B cell (primary cell): ENCODE measurements around the gene CHD1.

ENCODE experiments used
- EZH2 ChIP-seq: IDR thresholded peaks from 2 replicates; pipeline ENCODE4 v1.6.1; 2012; ENCODE audit warnings: borderline replicate concordance, low read depth, mild to moderate bottlenecking, moderate library complexity, low read length; ENCODE audit not compliant: insufficient read depth, poor library complexity, severe bottlenecking
- TF ChIP-seq, protein P1 (sequence below): fragments of 200-600 bp; IDR thresholded peaks from one replicate; pipeline ENCODE4 v1.8.0; 2022; ENCODE audit warnings: antibody characterized with exemption, mild to moderate bottlenecking

DNA sequence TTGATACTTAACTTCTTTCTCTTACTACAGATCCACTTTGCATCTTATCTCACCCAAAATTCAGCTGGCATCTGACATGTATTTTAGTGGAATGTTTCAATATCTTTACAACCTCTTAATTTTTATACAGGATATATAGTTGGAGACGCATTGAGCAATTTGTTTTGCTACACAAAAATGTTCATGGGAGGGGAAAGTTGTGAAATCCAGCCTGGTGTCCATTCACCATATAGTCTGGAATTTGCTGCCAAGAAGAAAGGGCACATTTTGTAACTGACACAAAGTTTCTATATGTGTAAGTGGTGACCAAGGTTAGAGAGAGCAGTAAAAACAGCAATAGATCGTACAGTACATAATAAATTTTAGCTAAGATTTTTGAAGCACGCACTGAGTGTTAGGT is 14.0 kb upstream of the CHD1 start:
- TF ChIP-seq, protein P1, sequence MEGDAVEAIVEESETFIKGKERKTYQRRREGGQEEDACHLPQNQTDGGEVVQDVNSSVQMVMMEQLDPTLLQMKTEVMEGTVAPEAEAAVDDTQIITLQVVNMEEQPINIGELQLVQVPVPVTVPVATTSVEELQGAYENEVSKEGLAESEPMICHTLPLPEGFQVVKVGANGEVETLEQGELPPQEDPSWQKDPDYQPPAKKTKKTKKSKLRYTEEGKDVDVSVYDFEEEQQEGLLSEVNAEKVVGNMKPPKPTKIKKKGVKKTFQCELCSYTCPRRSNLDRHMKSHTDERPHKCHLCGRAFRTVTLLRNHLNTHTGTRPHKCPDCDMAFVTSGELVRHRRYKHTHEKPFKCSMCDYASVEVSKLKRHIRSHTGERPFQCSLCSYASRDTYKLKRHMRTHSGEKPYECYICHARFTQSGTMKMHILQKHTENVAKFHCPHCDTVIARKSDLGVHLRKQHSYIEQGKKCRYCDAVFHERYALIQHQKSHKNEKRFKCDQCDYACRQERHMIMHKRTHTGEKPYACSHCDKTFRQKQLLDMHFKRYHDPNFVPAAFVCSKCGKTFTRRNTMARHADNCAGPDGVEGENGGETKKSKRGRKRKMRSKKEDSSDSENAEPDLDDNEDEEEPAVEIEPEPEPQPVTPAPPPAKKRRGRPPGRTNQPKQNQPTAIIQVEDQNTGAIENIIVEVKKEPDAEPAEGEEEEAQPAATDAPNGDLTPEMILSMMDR, result no peak
- TF ChIP-seq EZH2, result no peak
